Fibroblast of lung (primary cell): ENCODE results near the gene CCDC175. TPM values are rescaled to one million over a fixed set of nuclear protein-coding genes. Genes with fewer than 3 reads are reported as not detected.

Experiments
- DNase-seq, 2 donors: peaks; one replicate each; pipeline versions ENCODE4 v3.0.0 to v3.0.0-alpha.2; 2010; ENCODE audit warnings: low read depth in 2 of 2
- H2AFZ ChIP-seq: 2 replicates; pipeline ENCODE4 v1.5.1; 2012; ENCODE audit warnings: low read length, control low read depth, inconsistent platforms
- H3K27ac ChIP-seq: 2 replicates; pipeline ENCODE4 v1.5.1; 2011; ENCODE audit warnings: low read length, control low read depth; ENCODE audit not compliant: insufficient read depth
- H3K27me3 ChIP-seq: 2 replicates; pipeline ENCODE4 v1.5.1; 2011; ENCODE audit warnings: mild to moderate bottlenecking, low read length; ENCODE audit not compliant: control insufficient read depth, insufficient read depth
- H3K36me3 ChIP-seq: 2 replicates; pipeline ENCODE4 v1.5.1; 2011; ENCODE audit warnings: low read length; ENCODE audit not compliant: control insufficient read depth, insufficient read depth
- H3K4me1 ChIP-seq: 2 replicates; pipeline ENCODE4 v1.5.1; 2011; ENCODE audit warnings: low read length; ENCODE audit not compliant: control insufficient read depth, insufficient read depth; ENCODE audit errors: extremely low read depth
- H3K4me2 ChIP-seq: 2 replicates; pipeline ENCODE4 v1.5.1; 2011; ENCODE audit warnings: low read length, control low read depth; ENCODE audit not compliant: insufficient read depth; ENCODE audit errors: extremely low read depth
- H3K4me3 ChIP-seq, 4 experiments: fragments of 200-600 bp in 1 of 4; sonication (generic) in 1 of 4; replicated peaks in 1 of 4; 2 replicates each; pipeline ENCODE4 v1.5.1; 2011 to 2016; ENCODE audit warnings: low read length in 4 of 4, low read depth in 3 of 4, mild to moderate bottlenecking in 3 of 4, control low read depth in 2 of 4, inconsistent platforms in 1 of 4, mixed read lengths in 1 of 4; ENCODE audit not compliant: insufficient read depth in 1 of 4; ENCODE audit errors: control extremely low read depth in 1 of 4
- H3K79me2 ChIP-seq: 2 replicates; pipeline ENCODE4 v1.5.1; 2012; ENCODE audit warnings: mild to moderate bottlenecking, low read length, inconsistent platforms; ENCODE audit not compliant: control insufficient read depth, insufficient read depth
- H3K9ac ChIP-seq: 2 replicates; pipeline ENCODE4 v1.5.1; 2011; ENCODE audit warnings: mild to moderate bottlenecking, low read length, control low read depth; ENCODE audit not compliant: insufficient read depth
- H3K9me3 ChIP-seq: 2 replicates; pipeline ENCODE4 v1.5.1; 2012; ENCODE audit warnings: low read depth, low read length; ENCODE audit not compliant: control insufficient read depth, insufficient read depth
- H4K20me1 ChIP-seq: 2 replicates; pipeline ENCODE4 v1.5.1; 2011; ENCODE audit warnings: low read length; ENCODE audit not compliant: control insufficient read depth, insufficient read depth; ENCODE audit errors: extremely low read depth
- CTCF ChIP-seq, 2 donors: IDR thresholded peaks in 1 of 2; conservative IDR thresholded peaks in 1 of 2; 1 replicate in 1 of 2; 2 replicates in 1 of 2; pipeline ENCODE4 v1.5.1; 2011 to 2012; ENCODE audit warnings: low read length in 2 of 2, control low read depth in 1 of 2, inconsistent platforms in 1 of 2, low read depth in 1 of 2, mild to moderate bottlenecking in 1 of 2
- EZH2 ChIP-seq: IDR thresholded peaks from 2 replicates; pipeline ENCODE4 v1.5.1; 2012; ENCODE audit warnings: low read length, control low read depth, mild to moderate bottlenecking; ENCODE audit errors: missing control alignments
- polyA plus RNA-seq, 2 donors: library from polyadenylated mRNA; depleted of rRNA in 1 of 2; stranded (reverse) in 1 of 2; unstranded in 1 of 2; fragments of >200 nt; gene quantifications; 2 replicates each; pipeline ENCODE4 v1.2.1, GENCODE V29; 2011 to 2012; ENCODE audit warnings: missing spikeins in 1 of 2
- total RNA-seq: library from RNA; depleted of rRNA; stranded (reverse); fragments of >200 nt; gene quantifications from 2 replicates; pipeline ENCODE4 v1.2.1, GENCODE V29; 2014

Gene CCDC175
- total and polyA plus RNA-seq, 2 donors (not counting 1 experiment from before 2014, with no cell fraction given): not detected

GRCh38 chr14:59583755-59584154 is 7.1 kb upstream of the CCDC175 start:
- Histone ChIP-seq H3K9ac (no peak overlapping the region), H2AFZ (no peak overlapping the region), H3K4me2 (no peak overlapping the region), H3K36me3 (no peaks in the 10 kb centered on the region), H4K20me1 (no peaks in the 10 kb centered on the region), H3K9me3 (no peaks in the 10 kb centered on the region), H3K4me3 (no peak overlapping the region), H3K4me1 (no peaks in the 10 kb centered on the region), H3K79me2 (no peaks in the 10 kb centered on the region), H3K27me3 (no peaks in the 10 kb centered on the region), H3K27ac (no peak overlapping the region)
- no peak for TF ChIP-seq EZH2
- peak in 1 of 2 donors; percentile 13 for TF ChIP-seq CTCF (conservative IDR thresholded peaks at IDR 0.05 in 1 of 2, IDR thresholded peaks at IDR 0.05 in 1 of 2; ENCODE audit: low read depth in 1 of 2, low read length in 2 of 2)
- DNase-seq: peak; percentile 25 to 68

DNA sequence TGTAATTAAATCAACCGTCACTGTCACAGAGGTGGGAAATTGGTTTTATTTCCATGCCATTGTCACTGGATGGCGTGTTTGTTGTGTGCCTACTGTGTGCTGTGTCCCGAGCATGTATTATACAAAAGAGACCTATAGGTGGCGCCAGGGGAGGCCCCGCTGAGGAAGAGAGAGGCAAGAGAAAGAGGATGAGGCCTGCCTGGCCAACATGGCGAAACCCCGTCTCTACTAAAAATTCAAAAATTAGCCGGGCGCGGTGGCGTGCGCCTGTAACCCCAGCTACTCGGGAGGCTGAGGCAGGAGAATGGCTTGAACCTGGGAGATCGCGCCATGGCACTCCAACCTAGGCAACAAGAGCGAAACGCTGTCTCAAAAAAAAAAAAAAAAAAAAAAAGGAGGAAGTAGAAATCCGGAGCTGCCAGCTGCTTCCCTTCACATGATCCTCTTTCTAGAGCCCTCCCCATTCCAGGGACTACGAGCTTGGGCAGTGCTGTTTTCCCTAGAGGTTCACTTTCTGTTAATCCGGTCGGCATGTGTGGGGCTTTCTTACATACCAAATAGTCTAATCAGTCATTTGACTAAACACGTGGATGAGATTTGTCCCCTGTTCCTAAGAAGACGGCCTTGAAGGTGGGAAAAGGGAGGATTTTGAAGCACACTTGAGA is 6.4 kb upstream of the CCDC175 start:
- no peak overlapping the region for H3K4me2 ChIP-seq
- no peaks in the 10 kb centered on the region for H3K36me3 ChIP-seq
- H3K4me1 ChIP-seq: no peaks in the 10 kb centered on the region
- no peak overlapping the region for H2AFZ ChIP-seq
- no peak overlapping the region for H3K9ac ChIP-seq
- TF ChIP-seq EZH2 (no peak), CTCF (conservative IDR thresholded peaks at IDR 0.05 in 1 of 2, IDR thresholded peaks at IDR 0.05 in 1 of 2; ENCODE audit: low read depth in 1 of 2, low read length in 2 of 2) (no peak)
- no peaks in the 10 kb centered on the region for H4K20me1 ChIP-seq
- DNase-seq: no peak
- H3K27me3 ChIP-seq: no peaks in the 10 kb centered on the region
- no peak overlapping the region for H3K27ac ChIP-seq
- no peaks in the 10 kb centered on the region for H3K9me3 ChIP-seq
- no peak overlapping the region for H3K4me3 ChIP-seq
- no peaks in the 10 kb centered on the region for H3K79me2 ChIP-seq

DNA sequence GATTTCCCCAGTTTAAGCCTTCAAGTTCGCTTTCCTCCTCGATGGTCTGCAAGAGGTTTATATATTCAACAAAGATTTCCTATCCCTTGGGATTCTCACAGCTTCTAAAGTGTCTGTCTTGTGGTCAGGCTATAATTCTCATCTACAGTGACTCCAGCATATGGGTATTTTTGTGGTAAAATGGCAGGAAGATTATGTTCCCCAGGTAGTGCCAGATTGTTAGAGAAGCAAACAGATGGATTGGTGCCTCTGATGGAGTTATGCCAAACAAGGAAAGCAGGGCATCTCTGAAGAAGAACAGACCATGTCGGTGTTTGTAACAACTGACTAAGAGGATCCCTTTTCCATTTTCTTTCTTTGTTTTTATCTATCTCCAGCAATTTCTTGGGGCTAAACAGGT is 5.5 kb upstream of the CCDC175 start:
- Histone ChIP-seq H3K79me2 (no peaks in the 10 kb centered on the region), H3K36me3 (no peaks in the 10 kb centered on the region), H3K4me1 (no peaks in the 10 kb centered on the region), H3K4me2 (no peak overlapping the region), H3K9me3 (no peaks in the 10 kb centered on the region), H3K4me3 (no peak overlapping the region), H4K20me1 (no peaks in the 10 kb centered on the region), H3K9ac (no peak overlapping the region), H3K27ac (no peak overlapping the region), H2AFZ (no peak overlapping the region), H3K27me3 (no peaks in the 10 kb centered on the region)
- TF ChIP-seq EZH2 (no peak), CTCF (conservative IDR thresholded peaks at IDR 0.05 in 1 of 2, IDR thresholded peaks at IDR 0.05 in 1 of 2; ENCODE audit: low read depth in 1 of 2, low read length in 2 of 2) (no peak)
- peak in 1 of 2 donors; percentile 8 for DNase-seq
